Lower leg skin (tissue), 3 donors: Measurements from ENCODE around the gene THBS3.

Experiments used
- POLR2A ChIP-seq, 2 donors: fragments of 450-650 bp; IDR thresholded peaks; one replicate each; pipeline ENCODE4 v1.6.1; 2016 to 2017; ENCODE audit warnings: antibody characterized with exemption in 2 of 2, mild to moderate bottlenecking in 1 of 2, moderate library complexity in 1 of 2
- TF ChIP-seq, protein P1 (sequence below), 3 donors: fragments of 450-650 bp; IDR thresholded peaks; one replicate each; pipeline ENCODE4 v1.5.1; 2016; ENCODE audit warnings: antibody characterized with exemption in 3 of 3, mild to moderate bottlenecking in 3 of 3, moderate library complexity in 2 of 3

DNA sequence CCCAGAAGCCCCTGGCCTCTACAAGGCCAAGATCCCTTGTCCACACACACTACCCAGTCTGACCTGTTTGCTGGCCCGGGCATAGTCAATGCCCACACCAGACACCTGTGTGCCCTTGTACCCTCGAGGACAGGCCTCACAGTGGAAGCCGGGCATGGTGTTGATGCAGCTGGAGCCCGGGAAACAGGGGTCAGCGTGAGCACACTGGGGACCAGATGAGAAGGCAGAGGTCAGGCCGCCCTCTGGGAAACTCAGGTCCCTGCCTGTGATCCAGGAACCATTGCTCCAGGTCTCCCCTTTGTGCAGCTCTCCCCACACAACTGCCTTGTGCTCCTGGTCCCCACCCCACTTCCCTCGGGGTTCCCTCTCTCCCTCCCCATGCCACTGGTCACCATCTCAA, 5.5 kb downstream of the THBS3 start:
- TF ChIP-seq, protein P1, sequence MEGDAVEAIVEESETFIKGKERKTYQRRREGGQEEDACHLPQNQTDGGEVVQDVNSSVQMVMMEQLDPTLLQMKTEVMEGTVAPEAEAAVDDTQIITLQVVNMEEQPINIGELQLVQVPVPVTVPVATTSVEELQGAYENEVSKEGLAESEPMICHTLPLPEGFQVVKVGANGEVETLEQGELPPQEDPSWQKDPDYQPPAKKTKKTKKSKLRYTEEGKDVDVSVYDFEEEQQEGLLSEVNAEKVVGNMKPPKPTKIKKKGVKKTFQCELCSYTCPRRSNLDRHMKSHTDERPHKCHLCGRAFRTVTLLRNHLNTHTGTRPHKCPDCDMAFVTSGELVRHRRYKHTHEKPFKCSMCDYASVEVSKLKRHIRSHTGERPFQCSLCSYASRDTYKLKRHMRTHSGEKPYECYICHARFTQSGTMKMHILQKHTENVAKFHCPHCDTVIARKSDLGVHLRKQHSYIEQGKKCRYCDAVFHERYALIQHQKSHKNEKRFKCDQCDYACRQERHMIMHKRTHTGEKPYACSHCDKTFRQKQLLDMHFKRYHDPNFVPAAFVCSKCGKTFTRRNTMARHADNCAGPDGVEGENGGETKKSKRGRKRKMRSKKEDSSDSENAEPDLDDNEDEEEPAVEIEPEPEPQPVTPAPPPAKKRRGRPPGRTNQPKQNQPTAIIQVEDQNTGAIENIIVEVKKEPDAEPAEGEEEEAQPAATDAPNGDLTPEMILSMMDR (IDR thresholded peaks at IDR 0.05): no peak
- no peak for TF ChIP-seq POLR2A (IDR thresholded peaks at IDR 0.05)
